NCI-H1417 treated with DMSO at 0.1 percent for 48 hours (cell line): Measurements from ENCODE around the gene DUS1L.

Source experiments
- DNase-seq: peaks from one replicate; lab custom pipeline; 2025; lab: John Stamatoyannopoulos, UW

Gene DUS1L

GRCh38 chr17:82076018-82076784 lies 10.6 kb upstream of the DUS1L start:
- no peak for DNase-seq

- DNase-seq, result no peak
These were observed 7.8 kb upstream of the DUS1L start for GRCh38 chr17:82073446-82073845.

GRCh38 chr17:82072827-82073226 lies 7.2 kb upstream of the DUS1L start:
- DNase-seq, result no peak

- no peak for DNase-seq
These were observed 5.0 kb upstream of the DUS1L start for GRCh38 chr17:82070611-82071010.

GRCh38 chr17:82065193-82065637 lies 389 bp downstream of the DUS1L start:
- DNase-seq, result no peak

GRCh38 chr17:82064433-82065192 lies 991 bp downstream of the DUS1L start:
- no peak for DNase-seq

GRCh38 chr17:82063424-82064415 lies 1.9 kb downstream of the DUS1L start:
- no peak for DNase-seq

- no peak for DNase-seq
These were observed 2.6 kb downstream of the DUS1L start for GRCh38 chr17:82062984-82063368.

GRCh38 chr17:82062076-82062983 lies 3.3 kb downstream of the DUS1L start:
- DNase-seq, result no peak

GRCh38 chr17:82061047-82061925 lies 4.3 kb downstream of the DUS1L start:
- no peak for DNase-seq

- DNase-seq, result no peak
These were observed 5.0 kb downstream of the DUS1L start for GRCh38 chr17:82060614-82061013.

- no peak for DNase-seq
These were observed 5.6 kb downstream of the DUS1L start for GRCh38 chr17:82060001-82060380.

GRCh38 chr17:82059272-82060000 lies 6.2 kb downstream of the DUS1L start:
- DNase-seq, result no peak

- no peak for DNase-seq
These were observed 6.8 kb downstream of the DUS1L start for GRCh38 chr17:82058855-82059249.

- no peak for DNase-seq
These were observed 7.3 kb downstream of the DUS1L start for GRCh38 chr17:82058230-82058854.

GRCh38 chr17:82056729-82057621 lies 8.6 kb downstream of the DUS1L start:
- no peak for DNase-seq

- no peak for DNase-seq
These were observed 9.5 kb downstream of the DUS1L start for GRCh38 chr17:82055965-82056728.
